ENCODE data around the gene AGBL4.

Gene AGBL4

GRCh38 chr1:48681476-48682305 is 1342.1 kb downstream of the AGBL4 start:
- DNase-seq (ENCODE audit: low read depth), result no peak

GRCh38 chr1:48680411-48681035 is 1343.2 kb downstream of the AGBL4 start:
- DNase-seq (ENCODE audit: low read depth), result no peak

- DNase-seq (ENCODE audit: low read depth), result no peak
Measured at GRCh38 chr1:48679859-48680258, 1343.9 kb downstream of the AGBL4 start.

GRCh38 chr1:48678710-48679505 is 1344.8 kb downstream of the AGBL4 start:
- no peak for DNase-seq (ENCODE audit: low read depth)

GRCh38 chr1:48677306-48678287 is 1346.2 kb downstream of the AGBL4 start:
- no peak for DNase-seq (ENCODE audit: low read depth)

GRCh38 chr1:48676822-48677221 is 1346.9 kb downstream of the AGBL4 start:
- DNase-seq (ENCODE audit: low read depth), result no peak

- no peak for DNase-seq (ENCODE audit: low read depth)
Measured at GRCh38 chr1:48676376-48676775, 1347.4 kb downstream of the AGBL4 start.

GRCh38 chr1:48675251-48675650 is 1348.5 kb downstream of the AGBL4 start:
- DNase-seq (ENCODE audit: low read depth), result no peak

GRCh38 chr1:48674641-48675040 is 1349.1 kb downstream of the AGBL4 start:
- no peak for DNase-seq (ENCODE audit: low read depth)

GRCh38 chr1:48673332-48674105 is 1350.2 kb downstream of the AGBL4 start:
- DNase-seq (ENCODE audit: low read depth), result no peak

- DNase-seq (ENCODE audit: low read depth), result no peak
Measured at GRCh38 chr1:48671578-48671977, 1352.2 kb downstream of the AGBL4 start.

GRCh38 chr1:48670234-48671020 is 1353.3 kb downstream of the AGBL4 start:
- DNase-seq (ENCODE audit: low read depth), result no peak

GRCh38 chr1:48668339-48668738 is 1355.4 kb downstream of the AGBL4 start:
- DNase-seq (ENCODE audit: low read depth), result no peak

- DNase-seq (ENCODE audit: low read depth), result no peak
Measured at GRCh38 chr1:48667782-48668181, 1356.0 kb downstream of the AGBL4 start.

GRCh38 chr1:48665708-48666407 is 1357.9 kb downstream of the AGBL4 start:
- no peak for DNase-seq (ENCODE audit: low read depth)

GRCh38 chr1:48661726-48662463 is 1361.9 kb downstream of the AGBL4 start:
- no peak for DNase-seq (ENCODE audit: low read depth)

GRCh38 chr1:48659801-48660200 is 1364.0 kb downstream of the AGBL4 start:
- no peak for DNase-seq (ENCODE audit: low read depth)

- DNase-seq (ENCODE audit: low read depth), result no peak
Measured at GRCh38 chr1:48657413-48657812, 1366.3 kb downstream of the AGBL4 start.
